ENCODE measurements around the gene HDLBP.

Gene HDLBP

DNA sequence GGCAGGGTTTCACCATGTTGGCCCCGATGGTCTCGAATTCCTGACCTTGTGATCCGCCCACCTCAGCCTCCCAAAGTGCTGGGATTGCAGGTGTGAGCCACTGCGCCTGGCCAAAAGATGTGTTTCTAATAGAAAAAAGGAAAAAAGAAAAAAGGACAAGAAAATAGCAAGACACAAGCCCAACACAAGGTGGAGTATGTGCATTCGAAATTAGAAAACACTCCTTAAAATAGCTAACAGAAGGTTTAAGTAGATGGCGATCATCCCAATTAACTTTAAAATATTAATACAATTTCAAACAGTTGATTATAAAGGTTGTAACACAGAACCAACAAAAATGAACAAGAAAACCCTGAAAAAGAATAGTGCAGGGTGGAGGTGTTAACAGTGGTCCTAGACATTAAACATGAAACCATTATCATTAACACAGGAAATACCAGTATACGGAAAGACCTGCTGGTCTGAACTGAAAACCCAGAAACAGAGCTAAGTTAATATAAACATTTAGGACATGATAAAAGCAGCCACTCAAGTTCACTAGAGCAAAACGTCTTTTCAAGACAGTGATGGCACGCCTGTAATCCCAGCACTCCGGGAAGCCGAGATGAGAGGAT, 57.9 kb downstream of the HDLBP start:
- TF ChIP-seq, protein P1, sequence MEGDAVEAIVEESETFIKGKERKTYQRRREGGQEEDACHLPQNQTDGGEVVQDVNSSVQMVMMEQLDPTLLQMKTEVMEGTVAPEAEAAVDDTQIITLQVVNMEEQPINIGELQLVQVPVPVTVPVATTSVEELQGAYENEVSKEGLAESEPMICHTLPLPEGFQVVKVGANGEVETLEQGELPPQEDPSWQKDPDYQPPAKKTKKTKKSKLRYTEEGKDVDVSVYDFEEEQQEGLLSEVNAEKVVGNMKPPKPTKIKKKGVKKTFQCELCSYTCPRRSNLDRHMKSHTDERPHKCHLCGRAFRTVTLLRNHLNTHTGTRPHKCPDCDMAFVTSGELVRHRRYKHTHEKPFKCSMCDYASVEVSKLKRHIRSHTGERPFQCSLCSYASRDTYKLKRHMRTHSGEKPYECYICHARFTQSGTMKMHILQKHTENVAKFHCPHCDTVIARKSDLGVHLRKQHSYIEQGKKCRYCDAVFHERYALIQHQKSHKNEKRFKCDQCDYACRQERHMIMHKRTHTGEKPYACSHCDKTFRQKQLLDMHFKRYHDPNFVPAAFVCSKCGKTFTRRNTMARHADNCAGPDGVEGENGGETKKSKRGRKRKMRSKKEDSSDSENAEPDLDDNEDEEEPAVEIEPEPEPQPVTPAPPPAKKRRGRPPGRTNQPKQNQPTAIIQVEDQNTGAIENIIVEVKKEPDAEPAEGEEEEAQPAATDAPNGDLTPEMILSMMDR (IDR thresholded peaks at IDR 0.05; ENCODE audit: low read depth, low read length) = no peak
- no peak overlapping the region for H3K4me3 ChIP-seq (ENCODE audit: low read depth, low read length)

DNA sequence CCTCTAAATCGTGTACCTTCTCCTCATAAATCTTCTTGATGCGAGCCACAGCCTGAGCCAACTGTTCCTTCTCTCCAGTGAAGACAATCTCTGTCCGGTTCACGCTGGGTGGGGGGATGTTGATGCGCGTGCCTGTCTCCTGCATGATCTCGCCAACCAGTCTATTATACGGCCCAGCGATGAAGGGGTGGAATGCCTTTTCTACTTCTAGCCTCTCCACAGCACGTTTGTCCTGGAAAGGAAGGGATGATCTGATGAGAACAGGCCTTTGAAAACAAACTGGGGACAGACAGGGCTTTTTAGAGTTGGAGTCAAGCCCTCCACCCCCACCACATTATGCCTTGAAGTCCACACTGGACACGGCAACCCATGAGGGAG, 59.3 kb downstream of the HDLBP start:
- TF ChIP-seq, protein P1 (IDR thresholded peaks at IDR 0.05; ENCODE audit: low read depth, low read length) = no peak

DNA sequence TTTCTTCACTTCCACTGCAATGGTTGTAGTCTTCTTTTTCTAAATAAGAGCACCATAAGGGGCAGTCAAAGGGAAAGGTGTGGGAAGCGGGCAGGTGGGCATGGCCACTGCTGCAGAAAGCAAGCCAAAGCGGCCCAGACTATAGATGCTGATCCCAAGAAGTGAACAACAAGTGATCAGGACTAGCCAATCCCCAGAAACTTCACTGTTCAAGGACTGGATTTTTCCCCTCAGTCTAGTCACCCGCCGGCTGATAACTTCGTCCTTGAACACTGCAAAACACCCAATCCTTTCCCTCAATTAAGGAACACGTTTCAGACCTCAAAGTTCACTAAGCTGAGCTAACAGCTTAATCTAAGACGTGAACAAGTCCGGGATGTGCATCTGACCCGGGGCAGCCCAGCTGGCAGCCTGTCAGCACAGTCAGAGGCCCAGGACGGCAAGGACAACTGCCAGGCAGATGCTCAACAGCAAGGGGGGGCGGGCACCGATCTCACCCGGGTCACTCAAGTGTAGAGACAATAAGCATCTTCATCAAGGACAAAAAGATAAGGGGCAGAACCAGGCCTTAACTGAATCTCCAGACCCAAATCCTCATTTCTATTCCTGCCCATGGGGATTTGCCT, 59.8 kb downstream of the HDLBP start:
- H3K4me3 ChIP-seq (ENCODE audit: low read depth, low read length) = no peak overlapping the region
- TF ChIP-seq, protein P1 (IDR thresholded peaks at IDR 0.05; ENCODE audit: low read depth, low read length) = no peak

More for the DNA sequence above, 59.3 kb downstream of the HDLBP start:
- H3K4me3 ChIP-seq (ENCODE audit: low read depth, low read length) = no peak overlapping the region

DNA sequence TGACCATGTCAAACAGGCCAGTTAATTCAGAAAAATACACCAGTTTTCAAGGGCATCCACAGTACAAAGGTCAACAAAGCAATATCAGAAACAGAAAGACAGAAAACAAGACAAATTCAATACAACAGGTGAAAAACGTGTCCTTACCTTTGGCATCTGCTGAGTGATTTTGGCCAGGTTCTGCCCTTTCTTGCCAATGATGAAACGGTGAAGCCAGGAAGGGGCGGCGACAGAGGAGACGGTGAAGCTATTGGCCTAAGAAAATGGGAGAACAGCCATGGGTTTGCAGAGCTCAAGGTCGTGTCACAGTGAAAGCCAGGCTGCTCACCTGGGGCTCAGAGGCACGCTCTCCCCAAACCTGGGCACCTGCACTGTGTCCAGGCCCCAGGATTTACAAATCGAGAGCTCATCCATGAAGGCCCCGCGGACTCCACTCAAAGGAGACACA, 60.5 kb downstream of the HDLBP start:
- TF ChIP-seq, protein P1 (IDR thresholded peaks at IDR 0.05; ENCODE audit: low read depth, low read length) = no peak
- no peak overlapping the region for H3K4me3 ChIP-seq (ENCODE audit: low read depth, low read length)

DNA sequence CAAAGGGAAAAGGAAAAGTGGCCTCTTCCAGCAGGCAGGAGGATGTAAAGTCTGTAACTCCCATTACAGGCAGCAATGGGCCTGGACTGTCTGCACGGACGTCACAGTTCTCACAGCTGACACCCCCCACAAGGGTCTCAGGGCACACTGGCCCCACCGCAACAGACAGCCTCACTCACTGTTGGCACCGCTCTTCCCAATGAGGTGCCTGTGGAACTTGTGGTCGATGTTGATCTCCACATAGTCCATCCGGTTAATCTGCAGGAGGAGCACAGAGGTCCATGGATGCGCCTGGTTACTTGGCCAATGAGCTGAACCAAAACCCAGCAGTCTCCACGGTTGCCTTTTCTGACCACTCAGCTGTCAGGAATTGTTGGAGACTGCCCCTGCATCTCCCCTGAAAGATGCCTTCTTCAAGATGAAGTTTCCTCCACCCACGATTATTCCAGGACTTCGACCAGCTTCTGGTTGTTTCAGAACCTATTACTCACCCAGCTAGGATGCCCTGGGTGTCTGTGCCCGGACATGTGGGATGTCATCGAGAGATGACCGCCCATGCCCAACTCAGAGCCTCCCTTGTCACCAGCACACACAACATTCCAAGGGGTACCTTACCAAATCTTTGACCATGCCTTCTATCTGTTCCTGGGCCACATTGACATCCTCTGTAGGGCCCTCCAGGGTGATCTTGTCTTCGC, 62.5 kb downstream of the HDLBP start:
- TF ChIP-seq, protein P1 (IDR thresholded peaks at IDR 0.05; ENCODE audit: low read depth, low read length) = no peak
- H3K4me3 ChIP-seq (ENCODE audit: low read depth, low read length) = no peak overlapping the region

DNA sequence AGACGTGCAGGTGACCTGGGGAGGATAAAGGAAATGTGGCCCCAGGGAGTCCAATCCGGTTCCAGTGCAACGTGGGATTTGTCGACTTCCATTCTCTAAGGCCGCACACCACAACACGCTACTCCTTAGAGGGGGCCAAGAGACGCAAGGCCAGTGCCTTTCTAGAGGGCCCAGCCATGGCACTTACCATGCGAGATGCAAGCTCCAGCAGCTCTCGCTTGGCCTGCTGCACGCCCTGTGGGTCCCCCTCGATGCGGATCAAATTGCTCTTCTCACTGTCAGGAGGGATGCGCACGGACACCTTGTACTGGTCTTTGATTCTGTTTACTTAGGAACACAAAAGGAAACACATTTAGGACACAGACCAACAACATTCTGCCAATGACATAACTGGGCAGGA, 65.8 kb downstream of the HDLBP start:
- no peak overlapping the region for H3K4me3 ChIP-seq (ENCODE audit: low read depth, low read length)

More for the DNA sequence above, 65.8 kb downstream of the HDLBP start:
- TF ChIP-seq, protein P1 (IDR thresholded peaks at IDR 0.05; ENCODE audit: low read depth, low read length) = no peak

Measured in WI38 (cell line).